DMS114 treated with DMSO at 0.1 percent for 48 hours (cell line): Measurements from ENCODE around the gene OR51B5.
"Not testable (repeated sequence)": the region's sequence is repeated elsewhere in the genome, so short reads cannot be mapped to it uniquely, and the experiment has no call there.

Experiments
- DNase-seq: peaks from one replicate; lab custom pipeline; 2025; ENCODE audit not compliant: unreplicated experiment; lab: John Stamatoyannopoulos, UW

Gene OR51B5

GRCh38 chr11:5336331-5336730, 7.0 kb downstream of the OR51B5 start:
- DNase-seq: no peak

GRCh38 chr11:5335170-5335569, 8.2 kb downstream of the OR51B5 start:
- no peak for DNase-seq

- DNase-seq: no peak
Observed at GRCh38 chr11:5324197-5324596, 19.1 kb downstream of the OR51B5 start, which contains the start of gene OR51B2. TSS of gene OR51B2 (minus strand) at chr11:5324297. CDS start at chr11:5324297, 0 bp downstream.

GRCh38 chr11:5317292-5317691, 26.0 kb downstream of the OR51B5 start:
- no peak for DNase-seq

- not testable (repeated sequence) for DNase-seq
Observed at GRCh38 chr11:5313326-5314023, 29.8 kb downstream of the OR51B5 start.

GRCh38 chr11:5310423-5310822, 32.9 kb downstream of the OR51B5 start:
- DNase-seq: no peak

GRCh38 chr11:5307256-5308019, 35.9 kb downstream of the OR51B5 start:
- no peak for DNase-seq

- DNase-seq: no peak
Observed at GRCh38 chr11:5304046-5304445, 39.3 kb downstream of the OR51B5 start.

GRCh38 chr11:5303626-5304025, 39.7 kb downstream of the OR51B5 start:
- DNase-seq: no peak

GRCh38 chr11:5301846-5302245, 41.5 kb downstream of the OR51B5 start, which contains the start of gene OR51B4:
TSS of gene OR51B4 (minus strand) at chr11:5301946. CDS start at chr11:5301946, 0 bp downstream.
- DNase-seq: no peak

GRCh38 chr11:5300251-5300650, 43.1 kb downstream of the OR51B5 start:
- no peak for DNase-seq

GRCh38 chr11:5298451-5298850, 44.9 kb downstream of the OR51B5 start:
- DNase-seq: no peak

- DNase-seq: no peak
Observed at GRCh38 chr11:5297721-5298323, 45.5 kb downstream of the OR51B5 start.

GRCh38 chr11:5294342-5294995, 48.9 kb downstream of the OR51B5 start:
- DNase-seq: not testable (repeated sequence)

GRCh38 chr11:5293028-5293427, 50.3 kb downstream of the OR51B5 start:
- DNase-seq: no peak
